ENCODE data around the gene YY1AP1. TPM values are rescaled to one million over a fixed set of nuclear protein-coding genes. Genes with fewer than 3 reads are reported as not detected.
"Not testable (repeated sequence)": the region's sequence is repeated elsewhere in the genome, so short reads cannot be mapped to it uniquely, and the experiment has no call there.

YY1AP1 gene
- total RNA-seq, 2 experiments from 2014 or later: 75.2 to 80.2 TPM

- ChIA-PET CTCF (interaction anchor here (1.2 kb wide), 1 partner anchor 9 kb away, joined by 3 read pairs; no protein-coding TSS in a partner anchor), POLR2A (no interaction called here)
- H3K27ac Mint-ChIP-seq: no peak overlapping the region
- H3K4me3 Mint-ChIP-seq: no peak overlapping the region
- H3K27me3 Mint-ChIP-seq: peaks cover 2% of the 10 kb centered on the region
- DNase-seq: no peak
- H3K36me3 Mint-ChIP-seq (ENCODE audit: low read depth): no peaks in the 10 kb centered on the region
- no peaks in the 10 kb centered on the region for H3K9me3 Mint-ChIP-seq
- peaks cover 2% of the 10 kb centered on the region for H3K4me1 Mint-ChIP-seq
These were observed 38.3 kb downstream of the YY1AP1 start for GRCh38 chr1:155650231-155650757.

DNA sequence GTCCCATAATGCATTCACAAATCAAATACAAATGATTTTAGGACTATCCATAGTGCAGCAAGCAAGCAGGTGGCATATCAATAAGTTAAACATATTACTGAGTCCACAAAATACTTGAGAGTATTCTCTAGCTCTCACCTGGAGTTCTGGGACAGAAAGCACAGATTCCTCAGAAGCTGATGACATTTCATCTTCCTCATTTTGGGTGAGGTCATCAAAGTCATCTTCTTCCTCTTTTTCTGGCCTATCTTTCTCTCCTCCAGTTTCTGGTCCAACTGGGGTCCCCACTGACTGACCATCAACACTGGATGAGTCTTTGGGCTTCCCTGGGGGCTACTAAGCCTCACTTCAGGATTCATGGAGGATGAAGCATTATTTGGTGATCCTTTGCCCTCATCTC, 38.9 kb downstream of the YY1AP1 start:
- DNase-seq: no peak
- Mint-ChIP-seq H3K36me3 (ENCODE audit: low read depth) (no peaks in the 10 kb centered on the region), H3K4me1 (peaks cover 2% of the 10 kb centered on the region), H3K4me3 (no peak overlapping the region), H3K27me3 (peaks cover 2% of the 10 kb centered on the region), H3K9me3 (no peaks in the 10 kb centered on the region), H3K27ac (no peak overlapping the region)
- ChIA-PET POLR2A (no interaction called here), CTCF (no interaction called here)

- peaks cover 2% of the 10 kb centered on the region for H3K27me3 Mint-ChIP-seq
- H3K4me3 Mint-ChIP-seq: no peak overlapping the region
- ChIA-PET CTCF (interaction anchor here (0.7 to 1.4 kb wide), 3 partner anchors 49 to 341 kb away, joined by 3 to 4 read pairs (median 3); no protein-coding TSS in a partner anchor), POLR2A (no interaction called here)
- no peak for DNase-seq
- peaks cover 4% of the 10 kb centered on the region for H3K36me3 Mint-ChIP-seq (ENCODE audit: low read depth)
- H3K4me1 Mint-ChIP-seq: peaks cover 2% of the 10 kb centered on the region
- H3K9me3 Mint-ChIP-seq: peaks cover 3% of the 10 kb centered on the region
- no peak overlapping the region for H3K27ac Mint-ChIP-seq
These were observed 40.1 kb downstream of the YY1AP1 start for GRCh38 chr1:155648207-155649147.

DNA sequence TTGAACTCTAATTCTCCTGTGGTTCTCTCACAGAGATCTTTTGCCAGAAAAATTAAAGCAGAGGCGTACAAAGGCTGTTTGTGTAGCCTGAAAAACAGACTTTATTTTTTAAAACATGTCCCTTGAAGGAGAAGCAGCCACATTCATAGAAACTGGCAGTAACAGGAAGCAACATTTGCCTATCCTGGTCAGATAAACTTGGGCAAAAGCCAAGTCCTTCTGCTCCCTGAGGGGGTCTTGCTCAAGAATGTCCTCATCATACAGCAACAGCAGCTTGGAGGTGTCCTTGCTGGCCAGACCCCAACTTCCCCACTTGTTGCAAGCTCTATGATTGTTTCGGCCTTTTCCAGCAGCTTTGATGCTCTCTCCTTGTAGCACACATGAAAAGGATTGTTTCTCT, 42.3 kb downstream of the YY1AP1 start:
- Mint-ChIP-seq H3K27me3 (peaks cover 2% of the 10 kb centered on the region), H3K9me3 (peaks cover 23% of the 10 kb centered on the region), H3K27ac (no peak overlapping the region), H3K4me1 (peaks cover 2% of the 10 kb centered on the region), H3K36me3 (ENCODE audit: low read depth) (peaks cover 22% of the 10 kb centered on the region), H3K4me3 (no peak overlapping the region)
- no peak for DNase-seq
- ChIA-PET POLR2A (no interaction called here), CTCF (no interaction called here)

DNA sequence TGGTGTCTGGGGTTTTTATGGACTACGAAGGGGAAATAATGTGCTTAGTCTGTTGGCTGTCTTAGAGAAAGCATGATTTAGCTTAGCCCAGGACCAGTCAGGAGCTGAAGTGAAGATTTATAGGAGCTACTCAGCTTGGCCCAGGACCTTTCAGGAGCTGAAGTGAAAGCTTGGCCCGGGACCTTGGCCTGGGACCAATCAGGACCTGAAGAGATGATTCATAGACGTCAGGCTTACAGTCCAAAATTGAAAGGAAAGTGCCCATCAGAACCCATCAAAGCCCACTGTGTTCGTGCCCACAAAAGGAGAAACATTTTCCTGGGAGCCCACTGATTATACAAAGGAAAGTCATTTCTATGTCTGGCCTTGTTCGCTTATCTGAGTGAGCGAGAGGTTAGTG, 42.9 kb downstream of the YY1AP1 start:
- Mint-ChIP-seq H3K4me3 (no peak overlapping the region), H3K27me3 (peaks cover 2% of the 10 kb centered on the region), H3K36me3 (ENCODE audit: low read depth) (peaks cover 22% of the 10 kb centered on the region), H3K27ac (no peak overlapping the region), H3K9me3 (peaks cover 24% of the 10 kb centered on the region), H3K4me1 (peaks cover 2% of the 10 kb centered on the region)
- CTCF ChIA-PET: no interaction called here
- no peak for DNase-seq
- POLR2A ChIA-PET: no interaction called here

DNA sequence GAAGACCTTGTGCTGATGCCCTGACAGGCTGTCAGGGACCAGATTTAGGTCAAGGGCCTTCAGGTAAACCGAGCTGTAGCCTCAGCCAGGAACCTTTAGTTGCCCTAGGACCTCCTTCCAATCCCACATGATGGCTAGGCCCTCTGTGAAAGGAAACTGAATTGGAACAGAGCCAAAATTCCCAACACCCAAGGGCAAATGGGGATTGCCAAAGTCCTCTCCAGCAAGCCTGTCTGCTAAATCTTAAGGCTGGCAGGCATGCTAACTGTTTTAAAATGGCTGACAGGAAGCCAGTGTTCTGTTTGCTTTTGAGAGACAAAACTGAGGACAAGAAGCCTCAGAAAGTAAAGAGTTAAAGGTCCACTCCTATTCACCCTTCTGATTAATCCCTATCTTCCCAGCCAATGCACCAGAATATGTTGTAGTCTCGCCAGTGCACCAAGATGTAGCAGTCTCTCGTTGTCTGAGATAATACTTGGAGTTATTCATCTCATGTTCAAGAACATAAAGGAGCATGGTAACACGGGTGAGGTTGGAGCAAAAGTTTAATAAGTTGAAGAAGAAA, 43.5 kb downstream of the YY1AP1 start:
- Mint-ChIP-seq H3K9me3 (peaks cover 24% of the 10 kb centered on the region), H3K4me3 (no peak overlapping the region), H3K27ac (no peak overlapping the region), H3K4me1 (peaks cover 2% of the 10 kb centered on the region), H3K36me3 (ENCODE audit: low read depth) (peaks cover 24% of the 10 kb centered on the region), H3K27me3 (peaks cover 2% of the 10 kb centered on the region)
- no peak for DNase-seq
- CTCF ChIA-PET: no interaction called here
- POLR2A ChIA-PET: no interaction called here

- H3K27me3 Mint-ChIP-seq: no peaks in the 10 kb centered on the region
- H3K36me3 Mint-ChIP-seq (ENCODE audit: low read depth): peaks cover 24% of the 10 kb centered on the region
- ChIA-PET CTCF (no interaction called here), POLR2A (no interaction called here)
- no peak overlapping the region for H3K4me3 Mint-ChIP-seq
- H3K27ac Mint-ChIP-seq: no peak overlapping the region
- H3K9me3 Mint-ChIP-seq: peaks cover 24% of the 10 kb centered on the region
- H3K4me1 Mint-ChIP-seq: peaks cover under 1% of the 10 kb centered on the region
- DNase-seq: no peak
These were observed 45.3 kb downstream of the YY1AP1 start for GRCh38 chr1:155643230-155643629.

- H3K27ac Mint-ChIP-seq, H3K4me1 Mint-ChIP-seq, H3K27me3 Mint-ChIP-seq, POLR2A ChIA-PET, DNase-seq, H3K4me3 Mint-ChIP-seq, CTCF ChIA-PET: not testable (repeated sequence)
- Mint-ChIP-seq H3K9me3 (peaks cover 24% of the 10 kb centered on the region), H3K36me3 (ENCODE audit: low read depth) (peaks cover 24% of the 10 kb centered on the region)
These were observed 45.9 kb downstream of the YY1AP1 start for GRCh38 chr1:155642559-155643180.

- DNase-seq: no peak
- POLR2A ChIA-PET: no interaction called here
- H3K9me3 Mint-ChIP-seq: peaks cover 24% of the 10 kb centered on the region
- CTCF ChIA-PET: interaction anchor here (0.9 kb wide), 1 partner anchor 364 kb away, joined by 3 read pairs; no protein-coding TSS in a partner anchor
- no peak overlapping the region for H3K4me3 Mint-ChIP-seq
- no peak overlapping the region for H3K27ac Mint-ChIP-seq
- H3K36me3 Mint-ChIP-seq (ENCODE audit: low read depth): peaks cover 24% of the 10 kb centered on the region
- no peaks in the 10 kb centered on the region for H3K27me3 Mint-ChIP-seq
- peaks cover 22% of the 10 kb centered on the region for H3K4me1 Mint-ChIP-seq
These were observed 48.2 kb downstream of the YY1AP1 start for GRCh38 chr1:155640367-155640766.

GRCh38 chr1:155636397-155637153, 52.0 kb downstream of the YY1AP1 start:
- H3K9me3 Mint-ChIP-seq: peaks cover 3% of the 10 kb centered on the region
- H3K36me3 Mint-ChIP-seq (ENCODE audit: low read depth): peaks cover 5% of the 10 kb centered on the region
- peak overlapping the region; percentile 87 for H3K27ac Mint-ChIP-seq
- H3K4me1 Mint-ChIP-seq: peaks cover 22% of the 10 kb centered on the region
- CTCF ChIA-PET: no interaction called here
- POLR2A ChIA-PET: interaction anchor here (0.6 to 1.0 kb wide), 2 partner anchors 27 to 274 kb away, joined by 3 to 4 read pairs; no protein-coding TSS in a partner anchor
- peak overlapping the region; percentile 91 for H3K4me3 Mint-ChIP-seq
- no peak for DNase-seq
- no peaks in the 10 kb centered on the region for H3K27me3 Mint-ChIP-seq

GRCh38 chr1:155626428-155626827, 62.1 kb downstream of the YY1AP1 start:
- H3K27me3 Mint-ChIP-seq; H3K4me1 Mint-ChIP-seq; POLR2A ChIA-PET; H3K9me3 Mint-ChIP-seq; CTCF ChIA-PET; H3K27ac Mint-ChIP-seq; H3K4me3 Mint-ChIP-seq; DNase-seq; H3K36me3 Mint-ChIP-seq (ENCODE audit: low read depth): not testable (repeated sequence)

DNA sequence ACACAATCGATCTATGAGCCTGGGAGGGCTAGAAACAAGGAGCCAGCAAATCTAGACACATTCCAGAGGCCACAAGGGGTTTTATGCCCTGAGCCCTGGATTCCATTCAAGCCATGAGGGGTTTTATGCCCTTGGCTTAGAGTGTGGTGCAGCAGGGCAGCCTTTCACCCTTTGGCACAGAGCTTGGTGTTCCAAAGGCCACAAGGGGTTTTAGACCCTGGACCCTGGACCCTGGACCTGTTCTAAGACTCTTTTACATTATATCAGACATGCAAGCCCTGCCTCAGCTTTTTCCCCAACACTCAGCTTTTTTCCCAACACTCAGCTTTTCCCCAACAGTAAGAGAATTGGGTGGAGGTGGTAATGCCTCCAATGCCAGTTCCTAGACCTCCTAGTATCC, 65.2 kb downstream of the YY1AP1 start:
- ChIA-PET POLR2A (no interaction called here), CTCF (no interaction called here)
- no peaks in the 10 kb centered on the region for H3K4me1 Mint-ChIP-seq
- H3K4me3 Mint-ChIP-seq: no peak overlapping the region
- H3K36me3 Mint-ChIP-seq (ENCODE audit: low read depth): no peaks in the 10 kb centered on the region
- no peaks in the 10 kb centered on the region for H3K9me3 Mint-ChIP-seq
- no peak for DNase-seq
- peaks cover 4% of the 10 kb centered on the region for H3K27me3 Mint-ChIP-seq
- H3K27ac Mint-ChIP-seq: no peak overlapping the region

DNA sequence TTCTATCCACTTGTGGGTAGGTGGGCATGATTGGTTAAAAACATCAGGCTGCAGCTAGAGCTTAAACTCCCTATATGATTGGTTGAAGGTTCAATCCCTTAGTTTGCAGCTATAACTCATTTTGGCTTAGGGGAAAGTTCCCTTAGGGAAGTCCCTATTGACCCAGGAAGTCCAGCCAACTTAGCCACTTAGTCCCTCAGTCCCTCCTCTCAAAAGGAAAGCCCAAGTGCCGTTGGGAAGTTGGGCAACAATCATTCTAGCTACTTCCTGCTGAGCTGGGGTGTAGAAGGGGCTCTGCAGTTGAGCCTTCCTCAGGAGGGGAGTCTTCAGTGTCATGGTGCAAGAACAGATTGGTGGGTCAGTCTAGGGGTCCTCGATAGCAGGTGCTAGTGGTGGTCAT, 66.4 kb downstream of the YY1AP1 start:
- DNase-seq: no peak
- Mint-ChIP-seq H3K27me3 (peaks cover 4% of the 10 kb centered on the region), H3K9me3 (no peaks in the 10 kb centered on the region), H3K4me1 (no peaks in the 10 kb centered on the region), H3K36me3 (ENCODE audit: low read depth) (no peaks in the 10 kb centered on the region), H3K27ac (no peak overlapping the region), H3K4me3 (no peak overlapping the region)
- POLR2A ChIA-PET: interaction anchor here (0.6 to 0.7 kb wide), 2 partner anchors 362 to 635 kb away, joined by 3 read pairs; no protein-coding TSS in a partner anchor
- CTCF ChIA-PET: no interaction called here
